CD14-positive monocyte (primary cell): ENCODE measurements around the gene LTBP3. TPM values are rescaled to one million over a fixed set of nuclear protein-coding genes. Genes with fewer than 3 reads are reported as not detected.
A peak's percentile ranks its signal among the peaks of the same experiment; 100 is the strongest.

Source experiments
- DNase-seq, 3 donors: peaks; one replicate each; pipeline ENCODE4 v3.0.0-alpha.2; 2011 to 2022
- H2AFZ ChIP-seq: 2 replicates; pipeline ENCODE4 v1.6.0; 2012; ENCODE audit warnings: mild to moderate bottlenecking, low read depth, low read length, inconsistent platforms; ENCODE audit not compliant: insufficient read depth, poor library complexity, severe bottlenecking
- H3K27ac ChIP-seq, 2 donors: 1 replicate in 1 of 2; 2 replicates in 1 of 2; pipeline ENCODE4 v1.5.1; 2012 to 2013; ENCODE audit warnings: low read length in 2 of 2, control low read depth in 1 of 2, inconsistent platforms in 1 of 2, low read depth in 1 of 2, mild to moderate bottlenecking in 1 of 2
- H3K27me3 ChIP-seq, 2 donors: one replicate each; pipeline versions ENCODE4 v1.6.0 to v1.6.1; 2011 to 2013; ENCODE audit warnings: low read length in 2 of 2; ENCODE audit not compliant: control insufficient read depth in 2 of 2, insufficient read depth in 2 of 2
- H3K36me3 ChIP-seq, 2 donors: replicated peaks in 1 of 2; 1 replicate in 1 of 2; 2 replicates in 1 of 2; pipeline versions ENCODE4 v1.5.1 to v1.6.1; 2012 to 2013; ENCODE audit warnings: low read length in 2 of 2, control low read depth in 1 of 2, inconsistent platforms in 1 of 2, mild to moderate bottlenecking in 1 of 2; ENCODE audit not compliant: insufficient read depth in 2 of 2, control insufficient read depth in 1 of 2
- H3K4me1 ChIP-seq, 2 donors: 1 replicate in 1 of 2; 2 replicates in 1 of 2; pipeline versions ENCODE4 v1.5.1 to v1.6.1; 2012 to 2013; ENCODE audit warnings: low read length in 2 of 2, control low read depth in 1 of 2, inconsistent platforms in 1 of 2, mild to moderate bottlenecking in 1 of 2, moderate library complexity in 1 of 2; ENCODE audit not compliant: insufficient read depth in 2 of 2, control insufficient read depth in 1 of 2
- H3K4me2 ChIP-seq: replicated peaks from 2 replicates; pipeline ENCODE3; 2012; ENCODE audit warnings: low read length, moderate library complexity, mild to moderate bottlenecking; ENCODE audit not compliant: poor library complexity, severe bottlenecking; ENCODE audit errors: extremely low read depth
- H3K4me3 ChIP-seq, 3 experiments: fragments of 200-600 bp in 1 of 3; sonication (generic) in 1 of 3; replicated peaks in 1 of 3; 1 replicate in 2 of 3; 2 replicates in 1 of 3; pipeline ENCODE4 v1.5.1; 2011 to 2013; ENCODE audit warnings: low read length in 3 of 3, mild to moderate bottlenecking in 3 of 3, control low read depth in 2 of 3, low read depth in 2 of 3, inconsistent platforms in 1 of 3, moderate library complexity in 1 of 3
- H3K79me2 ChIP-seq: 2 replicates; pipeline ENCODE4 v1.6.0; 2012; ENCODE audit warnings: mild to moderate bottlenecking, control low read depth, inconsistent platforms, low read length, moderate library complexity; ENCODE audit not compliant: insufficient read depth
- H3K9ac ChIP-seq: 2 replicates; pipeline ENCODE4 v1.6.0; 2017; ENCODE audit warnings: low read length, mild to moderate bottlenecking; ENCODE audit not compliant: insufficient read depth, poor library complexity, severe bottlenecking
- H3K9me3 ChIP-seq, 2 donors: replicated peaks in 1 of 2; 1 replicate in 1 of 2; 2 replicates in 1 of 2; pipeline versions ENCODE4 v1.5.1 to v1.6.1; 2012 to 2013; ENCODE audit warnings: low read length in 2 of 2, control low read depth in 1 of 2; ENCODE audit not compliant: control insufficient read depth in 1 of 2, insufficient read depth in 1 of 2
- H4K20me1 ChIP-seq: 2 replicates; pipeline ENCODE4 v1.6.0; 2012; ENCODE audit warnings: mild to moderate bottlenecking, low read length, control low read depth, moderate library complexity; ENCODE audit not compliant: insufficient read depth
- H3K27ac Mint-ChIP-seq, 7 donors: one replicate each; pipeline ENCODE4 v1.8.0; 2020; ENCODE audit warnings: mild to moderate bottlenecking in 7 of 7, mixed read lengths in 7 of 7, moderate library complexity in 6 of 7, inconsistent platforms in 2 of 7
- H3K27me3 Mint-ChIP-seq, 3 donors: one replicate each; pipeline ENCODE4 v1.8.0; 2021 to 2022; ENCODE audit warnings: low read depth in 3 of 3, mild to moderate bottlenecking in 3 of 3, mixed read lengths in 3 of 3, moderate library complexity in 3 of 3, inconsistent platforms in 1 of 3
- H3K36me3 Mint-ChIP-seq, 2 donors: one replicate each; pipeline ENCODE4 v1.8.0; 2020; ENCODE audit warnings: mixed read lengths in 2 of 2, inconsistent platforms in 1 of 2, mild to moderate bottlenecking in 1 of 2
- H3K4me1 Mint-ChIP-seq: one replicate; pipeline ENCODE4 v1.8.0; 2020; ENCODE audit warnings: mild to moderate bottlenecking, mixed read lengths
- H3K4me3 Mint-ChIP-seq, 2 donors: one replicate each; pipeline ENCODE4 v1.8.0; 2020; ENCODE audit warnings: mild to moderate bottlenecking in 2 of 2, mixed read lengths in 2 of 2, moderate library complexity in 1 of 2
- H3K9me3 Mint-ChIP-seq, 7 donors: one replicate each; pipeline ENCODE4 v1.8.0; 2020 to 2022; ENCODE audit warnings: mixed read lengths in 7 of 7, mild to moderate bottlenecking in 6 of 7, moderate library complexity in 6 of 7, inconsistent platforms in 2 of 7
- CTCF ChIP-seq: fragments of 200-600 bp; IDR thresholded peaks from one replicate; pipeline ENCODE4 v1.8.0; 2022; ENCODE audit warnings: antibody characterized with exemption, mild to moderate bottlenecking
- WGBS: methylation state at CpG from one replicate; pipeline ENCODE4 v1.1.5; 2013; ENCODE audit warnings: missing lambda C conversion rate; ENCODE audit not compliant: insufficient coverage; 5-methylcytosine and 5-hydroxymethylcytosine counted together
- intact Hi-C, 2 donors: fragments of 100-400 bp; cut with micrococcal nuclease; formaldehyde crosslinking; loops; one replicate each; pipeline versions ENCODE4 v1.15.0 to v1.15.1; 2023
- polyA plus RNA-seq, 3 donors: library from polyadenylated mRNA; depleted of rRNA in 1 of 3; unstranded in 2 of 3; stranded (reverse) in 1 of 3; fragments of 300-500 nt in 2 of 3; fragments of >200 nt in 1 of 3; fragmentation: Illumina TruSeq in 2 of 3; gene quantifications; 1 replicate in 2 of 3; 2 replicates in 1 of 3; pipeline ENCODE4 v1.2.3, GENCODE V29; 2012 to 2021

Gene LTBP3
- polyA plus RNA-seq, 3 donors = 3.4 to 19.4 (median 4.6) TPM

- Mint-ChIP-seq H3K27me3 (no peaks in the 10 kb centered on the region), H3K27ac (peak overlapping the region; percentile 80 to 93 (median 88)), H3K4me3 (peak overlapping the region; percentile 77 to 86), H3K4me1 (peaks cover 60% of the 10 kb centered on the region), H3K9me3 (peaks cover 0 to 2% (median 0%) of the 10 kb centered on the region in 7 donors), H3K36me3 (peaks cover 10 to 20% of the 10 kb centered on the region in 2 donors)
- Histone ChIP-seq H3K27me3 (no peaks in the 10 kb centered on the region), H3K4me1 (peaks cover 65 to 77% of the 10 kb centered on the region in 2 donors), H3K9me3 (no peaks in the 10 kb centered on the region), H3K79me2 (peaks cover 78% of the 10 kb centered on the region), H3K36me3 (peaks cover 5 to 7% of the 10 kb centered on the region in 2 donors), H4K20me1 (peaks cover 62% of the 10 kb centered on the region), H3K9ac (peak overlapping the region; percentile 40), H3K4me3 (peak overlapping the region; percentile 63 to 100 (median 98)), H3K4me2 (peak overlapping the region; percentile 97), H3K27ac (peak overlapping the region; percentile 41 to 44), H2AFZ (no peak overlapping the region)
- intact Hi-C loops = loop anchor here (2.0 to 10.0 kb wide), 2 partner anchors 33 to 549 kb away; partner anchors contain the start of gene SNX15 (in 1 of the 2)
- DNase-seq = no peak
- WGBS = 54% methylated on average over 21 of the region's 22 CpGs
- TF ChIP-seq CTCF = no peak
Measured at GRCh38 chr11:65573391-65574079, 15.4 kb upstream of the LTBP3 start.

- DNase-seq = peak; percentile 65 to 77 (median 69)
- Histone ChIP-seq H3K4me3 (peak within 1 kb of the TSS; percentile 63 to 100 (median 98)), H3K27ac (peak within 1 kb of the TSS; percentile 95 to 96), H3K4me2 (peak within 1 kb of the TSS; percentile 97), H3K79me2 (peaks cover 78% of the 10 kb centered on the region), H3K9me3 (no peaks in the 10 kb centered on the region), H3K36me3 (no peaks in the 10 kb centered on the region), H2AFZ (peak within 1 kb of the TSS; percentile 4), H3K9ac (peak within 1 kb of the TSS; percentile 58), H3K27me3 (no peaks in the 10 kb centered on the region), H3K4me1 (peaks cover 55 to 70% of the 10 kb centered on the region in 2 donors), H4K20me1 (peaks cover 59% of the 10 kb centered on the region)
- Mint-ChIP-seq H3K4me1 (peaks cover 55% of the 10 kb centered on the region), H3K4me3 (peak within 1 kb of the TSS; percentile 77 to 88), H3K27ac (peak within 1 kb of the TSS; percentile 90 to 98 (median 95)), H3K9me3 (peaks cover 0 to 2% (median 0%) of the 10 kb centered on the region in 7 donors), H3K27me3 (no peaks in the 10 kb centered on the region), H3K36me3 (peaks cover 7 to 20% of the 10 kb centered on the region in 2 donors)
- intact Hi-C loops = loop anchor here in 1 of 2 donors (1.0 to 10.0 kb wide), 2 partner anchors 16 to 548 kb away; partner anchors contain the start of gene SNX15
- under 1% methylated on average over 78 of the region's 86 CpGs for WGBS
- no peak for TF ChIP-seq CTCF
Measured at GRCh38 chr11:65572356-65573051, 14.3 kb upstream of the LTBP3 start, which contains the start of gene FAM89B. Gene FAM89B (plus strand): TSS chr11:65572538. CDS start chr11:65572670, 132 bp downstream.
